OCI-LY1 (cell line): ENCODE results near the gene SYCE3.
A peak's percentile ranks its signal among the peaks of the same experiment; 100 is the strongest.

Source experiments
- H2AFZ ChIP-seq: fragments of 200-600 bp; sonication (generic), shearing (Covaris generic); 2 replicates; pipeline ENCODE4 v1.6.0; 2014; ENCODE audit warnings: antibody characterized with exemption, mild to moderate bottlenecking, low read length
- H3F3A ChIP-seq: fragments of 200-600 bp; sonication (generic), shearing (Covaris generic); 2 replicates; pipeline ENCODE4 v1.6.0; 2014; ENCODE audit warnings: mild to moderate bottlenecking, antibody characterized with exemption, low read length, moderate library complexity; ENCODE audit not compliant: insufficient read depth
- H3K27ac ChIP-seq: fragments of 200-600 bp; sonication (generic); 2 replicates; pipeline ENCODE4 v1.5.1; 2014; ENCODE audit warnings: low read length, mixed run types, mild to moderate bottlenecking, low read depth; ENCODE audit not compliant: poor library complexity, severe bottlenecking
- H3K27me3 ChIP-seq: fragments of 200-600 bp; sonication (generic); 2 replicates; pipeline ENCODE4 v1.6.0; 2014; ENCODE audit warnings: antibody characterized with exemption, mild to moderate bottlenecking, low read length, moderate library complexity; ENCODE audit not compliant: insufficient read depth
- H3K36me3 ChIP-seq: fragments of 200-600 bp; sonication (generic); 2 replicates; pipeline ENCODE4 v1.6.1; 2014; ENCODE audit warnings: mild to moderate bottlenecking, antibody characterized with exemption, low read length, moderate library complexity, mixed read lengths; ENCODE audit not compliant: insufficient read depth
- H3K4me1 ChIP-seq: fragments of 200-600 bp; sonication (generic); 2 replicates; pipeline ENCODE4 v1.5.1; 2014; ENCODE audit warnings: mild to moderate bottlenecking, low read length, moderate library complexity; ENCODE audit not compliant: insufficient read depth, severe bottlenecking
- H3K4me2 ChIP-seq: fragments of 200-600 bp; sonication (generic), shearing (Covaris generic); 2 replicates; pipeline ENCODE4 v1.6.1; 2014; ENCODE audit warnings: low read length
- H3K4me3 ChIP-seq: fragments of 200-600 bp; sonication (generic); 2 replicates; pipeline ENCODE4 v1.5.1; 2014; ENCODE audit warnings: low read length, low read depth, mild to moderate bottlenecking, mixed read lengths; ENCODE audit not compliant: poor library complexity, severe bottlenecking
- H3K79me2 ChIP-seq: fragments of 200-600 bp; shearing (Covaris generic); 2 replicates; pipeline ENCODE4 v1.6.1; 2016; ENCODE audit warnings: mixed run types, low read length, mixed read lengths; ENCODE audit not compliant: insufficient read depth
- H3K9ac ChIP-seq: fragments of 200-600 bp; sonication (generic), shearing (Covaris generic); 2 replicates; pipeline ENCODE4 v1.6.1; 2014; ENCODE audit warnings: mild to moderate bottlenecking, low read length, mixed read lengths
- H3K9me2 ChIP-seq: fragments of 200-600 bp; sonication (generic), shearing (Covaris generic); 2 replicates; pipeline ENCODE4 v1.6.1; 2014; ENCODE audit warnings: low read depth, mild to moderate bottlenecking, low read length, mixed read lengths
- H3K9me3 ChIP-seq: fragments of 200-600 bp; shearing (Covaris generic); 2 replicates; pipeline ENCODE4 v1.6.1; 2014; ENCODE audit warnings: low read length, mixed read lengths
- H4K20me1 ChIP-seq: fragments of 200-600 bp; sonication (generic), shearing (Covaris generic); 2 replicates; pipeline ENCODE4 v1.6.0; 2016; ENCODE audit warnings: mild to moderate bottlenecking, low read length; ENCODE audit not compliant: insufficient read depth
- EZH2 ChIP-seq: fragments of 200-600 bp; sonication (generic), shearing (Covaris generic); IDR thresholded peaks from 2 replicates; pipeline ENCODE4 v1.8.0; 2017; ENCODE audit warnings: borderline replicate concordance, mixed run types, mild to moderate bottlenecking, antibody characterized with exemption, low read length, moderate library complexity, mixed read lengths
- TF ChIP-seq, protein P1 (sequence below): fragments of 200-600 bp; sonication (generic), shearing (Covaris generic); IDR thresholded peaks from 2 replicates; pipeline ENCODE4 v1.5.1; 2017; ENCODE audit warnings: mild to moderate bottlenecking, antibody characterized with exemption, low read length, moderate library complexity, mixed read lengths

The SYCE3 gene

DNA sequence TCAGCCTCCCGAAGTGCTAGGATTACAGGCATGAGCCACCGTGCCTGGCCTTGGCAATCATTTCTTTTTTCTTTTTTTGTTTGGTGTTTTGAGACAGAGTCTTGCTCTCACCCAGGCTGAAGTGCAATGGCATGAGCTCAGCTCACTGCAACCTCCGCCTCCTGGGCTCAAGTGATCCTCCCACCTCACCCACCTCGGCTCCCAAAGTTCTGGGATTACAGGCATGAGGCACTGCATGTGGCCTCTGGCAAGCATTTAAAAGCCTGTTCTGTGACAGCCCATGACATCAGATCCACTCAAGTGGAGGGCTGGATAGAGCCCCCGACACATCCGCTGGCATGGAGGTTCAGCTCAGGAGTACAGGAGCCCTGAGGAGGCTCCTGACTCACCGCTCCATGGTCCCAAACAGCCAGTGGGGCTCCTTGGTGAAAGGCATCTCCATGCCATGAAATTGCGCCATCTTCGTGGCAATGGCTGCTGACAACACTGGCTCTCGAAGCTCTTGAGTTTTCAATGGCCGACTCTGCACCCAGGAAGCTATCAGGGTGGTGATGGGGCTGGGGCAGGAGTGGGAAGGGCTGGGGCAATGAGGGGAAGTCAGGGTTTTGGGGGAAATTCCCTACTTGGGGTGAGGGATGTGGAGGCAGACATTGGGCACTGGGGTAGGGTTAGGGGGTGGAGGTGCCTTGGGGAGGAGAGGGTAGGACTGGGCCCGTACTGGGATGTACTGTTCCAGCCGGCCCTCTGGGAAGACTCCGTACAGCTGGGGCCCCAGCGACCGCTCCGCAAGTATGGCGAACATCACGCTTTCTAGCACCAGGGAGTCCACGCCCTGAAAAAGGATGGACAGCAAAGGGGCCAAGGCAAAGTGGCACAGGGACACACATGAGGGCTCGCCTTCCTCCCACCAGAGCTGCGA, 18.6 kb upstream of the SYCE3 start:
- H2AFZ ChIP-seq, result no peak overlapping the region
- H4K20me1 ChIP-seq, result no peaks in the 10 kb centered on the region
- peak overlapping the region; percentile 80 for H3K4me3 ChIP-seq
- H3F3A ChIP-seq, result no peaks in the 10 kb centered on the region
- TF ChIP-seq EZH2, result no peak
- TF ChIP-seq, protein P1, sequence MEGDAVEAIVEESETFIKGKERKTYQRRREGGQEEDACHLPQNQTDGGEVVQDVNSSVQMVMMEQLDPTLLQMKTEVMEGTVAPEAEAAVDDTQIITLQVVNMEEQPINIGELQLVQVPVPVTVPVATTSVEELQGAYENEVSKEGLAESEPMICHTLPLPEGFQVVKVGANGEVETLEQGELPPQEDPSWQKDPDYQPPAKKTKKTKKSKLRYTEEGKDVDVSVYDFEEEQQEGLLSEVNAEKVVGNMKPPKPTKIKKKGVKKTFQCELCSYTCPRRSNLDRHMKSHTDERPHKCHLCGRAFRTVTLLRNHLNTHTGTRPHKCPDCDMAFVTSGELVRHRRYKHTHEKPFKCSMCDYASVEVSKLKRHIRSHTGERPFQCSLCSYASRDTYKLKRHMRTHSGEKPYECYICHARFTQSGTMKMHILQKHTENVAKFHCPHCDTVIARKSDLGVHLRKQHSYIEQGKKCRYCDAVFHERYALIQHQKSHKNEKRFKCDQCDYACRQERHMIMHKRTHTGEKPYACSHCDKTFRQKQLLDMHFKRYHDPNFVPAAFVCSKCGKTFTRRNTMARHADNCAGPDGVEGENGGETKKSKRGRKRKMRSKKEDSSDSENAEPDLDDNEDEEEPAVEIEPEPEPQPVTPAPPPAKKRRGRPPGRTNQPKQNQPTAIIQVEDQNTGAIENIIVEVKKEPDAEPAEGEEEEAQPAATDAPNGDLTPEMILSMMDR, result no peak
- peak overlapping the region; percentile 99 for H3K4me2 ChIP-seq
- H3K9ac ChIP-seq, result peak overlapping the region; percentile 94
- H3K27me3 ChIP-seq, result no peaks in the 10 kb centered on the region
- peaks cover 17% of the 10 kb centered on the region for H3K4me1 ChIP-seq
- H3K79me2 ChIP-seq, result 0 out of 2 replicates have a peak, but pooled peaks cover 5% of the 10 kb centered on the region
- H3K9me3 ChIP-seq, result no peaks in the 10 kb centered on the region
- no peaks in the 10 kb centered on the region for H3K9me2 ChIP-seq
- peak overlapping the region; percentile 74 for H3K27ac ChIP-seq
- peaks cover 50% of the 10 kb centered on the region for H3K36me3 ChIP-seq

GRCh38 chr22:50579752-50580151, 17.0 kb upstream of the SYCE3 start:
- H3K9me3 ChIP-seq, result no peaks in the 10 kb centered on the region
- peaks cover 62% of the 10 kb centered on the region for H3K36me3 ChIP-seq
- 0 out of 2 replicates have a peak, but pooled peaks cover 5% of the 10 kb centered on the region for H3K79me2 ChIP-seq
- no peak for TF ChIP-seq EZH2
- TF ChIP-seq, protein P1, result no peak
- no peak overlapping the region for H3K9ac ChIP-seq
- H2AFZ ChIP-seq, result no peak overlapping the region
- no peak overlapping the region for H3K4me3 ChIP-seq
- no peak overlapping the region for H3K27ac ChIP-seq
- H3K4me1 ChIP-seq, result peaks cover 17% of the 10 kb centered on the region
- no peaks in the 10 kb centered on the region for H4K20me1 ChIP-seq
- H3K4me2 ChIP-seq, result no peak overlapping the region
- no peaks in the 10 kb centered on the region for H3K27me3 ChIP-seq
- H3F3A ChIP-seq, result no peaks in the 10 kb centered on the region
- H3K9me2 ChIP-seq, result no peaks in the 10 kb centered on the region

DNA sequence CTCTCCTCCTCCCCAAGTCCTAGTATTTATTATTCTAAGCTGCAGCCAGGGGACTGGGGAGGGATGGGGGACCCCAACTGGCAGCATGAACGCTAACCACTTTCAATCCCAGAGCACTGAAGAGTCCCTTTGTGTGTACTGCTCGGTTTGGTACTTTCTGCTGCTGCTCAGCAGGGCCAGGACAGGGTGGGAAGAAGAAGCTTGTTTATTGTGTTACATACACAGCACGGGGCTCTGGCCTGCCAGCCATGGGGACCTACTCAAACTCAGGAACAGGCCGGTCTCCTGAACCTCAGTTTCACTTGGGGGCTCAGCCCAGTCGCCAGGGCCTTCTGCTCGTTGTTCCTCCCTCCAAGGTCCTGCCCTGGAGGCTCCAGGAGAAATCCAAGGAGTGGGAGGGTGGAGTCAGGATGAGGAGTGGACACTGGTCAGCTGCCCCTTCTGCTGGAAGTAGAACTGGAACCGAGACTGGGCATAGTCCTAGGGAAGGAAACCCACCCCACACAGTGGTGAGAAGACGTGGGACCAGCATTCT, 16.1 kb upstream of the SYCE3 start:
- H3K4me2 ChIP-seq, result no peak overlapping the region
- H3K4me3 ChIP-seq, result no peak overlapping the region
- no peaks in the 10 kb centered on the region for H3F3A ChIP-seq
- H3K9me3 ChIP-seq, result no peaks in the 10 kb centered on the region
- H3K79me2 ChIP-seq, result 0 out of 2 replicates have a peak, but pooled peaks cover 5% of the 10 kb centered on the region
- TF ChIP-seq, protein P1, result no peak
- no peak for TF ChIP-seq EZH2
- H3K4me1 ChIP-seq, result peaks cover 15% of the 10 kb centered on the region
- no peaks in the 10 kb centered on the region for H3K27me3 ChIP-seq
- no peak overlapping the region for H3K9ac ChIP-seq
- H3K36me3 ChIP-seq, result peaks cover 64% of the 10 kb centered on the region
- no peaks in the 10 kb centered on the region for H4K20me1 ChIP-seq
- no peaks in the 10 kb centered on the region for H3K9me2 ChIP-seq
- no peak overlapping the region for H3K27ac ChIP-seq
- H2AFZ ChIP-seq, result no peak overlapping the region
